Measurements from ENCODE around the gene ZBP1.

The ZBP1 gene

GRCh38 chr20:57583289-57584257 lies 36.7 kb downstream of the ZBP1 start:
- DNase-seq = no peak

GRCh38 chr20:57582432-57583288 lies 37.6 kb downstream of the ZBP1 start:
- peak; percentile 28 for DNase-seq

GRCh38 chr20:57582029-57582378 lies 38.2 kb downstream of the ZBP1 start:
- no peak for DNase-seq

GRCh38 chr20:57581202-57582028 lies 38.8 kb downstream of the ZBP1 start:
- no peak for DNase-seq

- no peak for DNase-seq
Measured at GRCh38 chr20:57580478-57581201, 39.6 kb downstream of the ZBP1 start.

GRCh38 chr20:57579898-57580447 lies 40.3 kb downstream of the ZBP1 start:
- peak; percentile 24 for DNase-seq

GRCh38 chr20:57579331-57579897 lies 40.8 kb downstream of the ZBP1 start:
- DNase-seq = no peak

- DNase-seq = no peak
Measured at GRCh38 chr20:57578476-57579165, 41.6 kb downstream of the ZBP1 start.

- DNase-seq = no peak
Measured at GRCh38 chr20:57577679-57578475, 42.3 kb downstream of the ZBP1 start.

GRCh38 chr20:57576617-57577550 lies 43.3 kb downstream of the ZBP1 start:
- DNase-seq = no peak

- no peak for DNase-seq
Measured at GRCh38 chr20:57576002-57576401, 44.2 kb downstream of the ZBP1 start.

GRCh38 chr20:57574954-57575353 lies 45.3 kb downstream of the ZBP1 start:
- no peak for DNase-seq

GRCh38 chr20:57573894-57574293 lies 46.3 kb downstream of the ZBP1 start:
- DNase-seq = no peak

GRCh38 chr20:57573242-57573641 lies 47.0 kb downstream of the ZBP1 start:
- DNase-seq = no peak

GRCh38 chr20:57571782-57572416 lies 48.3 kb downstream of the ZBP1 start:
- no peak for DNase-seq

- DNase-seq = no peak
Measured at GRCh38 chr20:57570920-57571319, 49.3 kb downstream of the ZBP1 start.

GRCh38 chr20:57570145-57570850 lies 49.9 kb downstream of the ZBP1 start:
- DNase-seq = no peak

GRCh38 chr20:57568960-57569359 lies 51.3 kb downstream of the ZBP1 start:
- no peak for DNase-seq

Measured in fibroblast of skin of right quadriceps (primary cell).